Right lobe of liver (tissue), 4 donors: ENCODE results near the gene PITPNM3.

ENCODE experiments used
- CTCF ChIP-seq, 4 donors: fragments of 200-600 bp in 3 of 4; fragments of 450-650 bp in 1 of 4; IDR thresholded peaks; one replicate each; pipeline versions ENCODE4 v1.5.1 to v1.8.0; 2016 to 2022; ENCODE audit warnings: antibody characterized with exemption in 4 of 4, mild to moderate bottlenecking in 2 of 4
- POLR2A ChIP-seq: fragments of 450-650 bp; IDR thresholded peaks from one replicate; pipeline ENCODE4 v1.6.1; 2017; ENCODE audit warnings: antibody characterized with exemption, mild to moderate bottlenecking
- donor health status: DM: no; HTN: no; CAD: no.
- donor health status: DM: no; HTN: no; CAD: no.
- donor health status: DM: no; HTN: yes; CAD: no.

DNA sequence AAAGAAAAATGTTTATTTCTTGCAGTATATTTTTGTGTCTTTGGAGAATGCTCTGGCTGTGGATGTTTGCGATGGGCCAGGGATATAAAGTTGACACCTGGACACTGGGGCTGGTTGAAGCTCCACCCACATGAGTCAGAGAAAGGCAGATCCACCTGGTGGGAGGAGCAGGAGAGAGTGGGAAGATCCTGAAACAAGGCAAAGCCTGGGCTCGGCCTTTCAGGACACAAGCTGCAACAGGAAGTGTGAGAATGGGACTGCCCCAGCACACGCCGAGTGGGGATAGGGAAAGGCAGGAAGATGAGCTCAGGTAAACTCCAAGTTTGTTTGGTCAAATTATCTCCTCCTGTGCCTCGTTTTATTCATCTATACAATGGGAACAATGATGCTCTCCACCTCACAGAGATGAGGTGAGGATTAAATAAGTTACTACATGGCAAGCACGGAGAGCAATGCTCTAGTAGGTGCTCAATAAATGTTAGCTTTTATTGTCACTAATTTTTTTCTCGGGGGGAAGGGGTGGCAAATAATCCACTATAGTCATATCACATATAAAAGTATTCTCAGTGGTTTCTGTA lies 21.4 kb upstream of the PITPNM3 start:
- TF ChIP-seq POLR2A (no peak), CTCF (IDR thresholded peaks at IDR 0.05) (no peak)
